Muscle layer of duodenum (tissue), 2 donors: ENCODE measurements around the gene MAGEL2.
A peak's percentile ranks its signal among the peaks of the same experiment; 100 is the strongest.

ENCODE experiments used
- H3K27ac ChIP-seq: one replicate; pipeline ENCODE4 v1.7.0; 2013; ENCODE audit warnings: mild to moderate bottlenecking, low read length
- H3K27me3 ChIP-seq: one replicate; pipeline ENCODE4 v1.7.0; 2013; ENCODE audit warnings: low read depth, mild to moderate bottlenecking, control low read depth, low read length
- H3K36me3 ChIP-seq, 2 donors: one replicate each; pipeline ENCODE4 v1.7.0; 2013; ENCODE audit warnings: low read length in 2 of 2, control low read depth in 1 of 2, mild to moderate bottlenecking in 1 of 2; ENCODE audit not compliant: insufficient read depth in 2 of 2, control insufficient read depth in 1 of 2
- H3K4me1 ChIP-seq, 2 donors: one replicate each; pipeline ENCODE4 v1.7.0; 2013; ENCODE audit warnings: low read length in 2 of 2, mild to moderate bottlenecking in 2 of 2, control low read depth in 1 of 2, moderate library complexity in 1 of 2; ENCODE audit not compliant: insufficient read depth in 2 of 2, control insufficient read depth in 1 of 2
- H3K4me3 ChIP-seq, 2 donors: one replicate each; pipeline ENCODE4 v1.7.0; 2013; ENCODE audit warnings: low read length in 2 of 2, low read depth in 1 of 2, mild to moderate bottlenecking in 1 of 2
- H3K9me3 ChIP-seq, 2 donors: one replicate each; pipeline ENCODE4 v1.7.0; 2013; ENCODE audit warnings: low read length in 2 of 2, control low read depth in 1 of 2, mild to moderate bottlenecking in 1 of 2; ENCODE audit not compliant: control insufficient read depth in 1 of 2
- donor health status: healthy.

MAGEL2 gene

DNA sequence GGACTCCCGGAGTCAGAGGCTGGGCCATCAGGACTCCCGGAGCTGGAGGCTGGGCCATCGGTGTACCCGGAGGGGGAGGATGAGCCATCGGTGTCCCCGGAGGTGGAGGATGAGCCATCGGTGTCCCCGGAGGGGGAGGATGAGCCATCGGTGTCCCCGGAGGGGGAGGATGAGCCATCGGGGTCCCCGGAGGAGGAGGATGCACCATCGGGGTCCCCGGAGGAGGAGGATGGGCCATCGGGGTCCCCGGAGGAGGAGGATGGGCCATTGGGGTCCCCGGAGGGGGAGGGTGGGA, 719 bp downstream of the MAGEL2 start:
- H3K4me3 ChIP-seq: peak overlapping the region in 1 of 2 donors; percentile 56
- no peaks in the 10 kb centered on the region for H3K36me3 ChIP-seq
- no peaks in the 10 kb centered on the region for H3K9me3 ChIP-seq
- peaks cover 7% of the 10 kb centered on the region for H3K27me3 ChIP-seq
- H3K4me1 ChIP-seq: no peaks in the 10 kb centered on the region
- H3K27ac ChIP-seq: no peak overlapping the region

- no peaks in the 10 kb centered on the region for H3K9me3 ChIP-seq
- no peaks in the 10 kb centered on the region for H3K4me1 ChIP-seq
- H3K4me3 ChIP-seq: no peak overlapping the region
- no peak overlapping the region for H3K27ac ChIP-seq
- no peaks in the 10 kb centered on the region for H3K36me3 ChIP-seq
- peaks cover 7% of the 10 kb centered on the region for H3K27me3 ChIP-seq
These were observed 1.3 kb downstream of the MAGEL2 start for GRCh38 chr15:23646165-23647000.

DNA sequence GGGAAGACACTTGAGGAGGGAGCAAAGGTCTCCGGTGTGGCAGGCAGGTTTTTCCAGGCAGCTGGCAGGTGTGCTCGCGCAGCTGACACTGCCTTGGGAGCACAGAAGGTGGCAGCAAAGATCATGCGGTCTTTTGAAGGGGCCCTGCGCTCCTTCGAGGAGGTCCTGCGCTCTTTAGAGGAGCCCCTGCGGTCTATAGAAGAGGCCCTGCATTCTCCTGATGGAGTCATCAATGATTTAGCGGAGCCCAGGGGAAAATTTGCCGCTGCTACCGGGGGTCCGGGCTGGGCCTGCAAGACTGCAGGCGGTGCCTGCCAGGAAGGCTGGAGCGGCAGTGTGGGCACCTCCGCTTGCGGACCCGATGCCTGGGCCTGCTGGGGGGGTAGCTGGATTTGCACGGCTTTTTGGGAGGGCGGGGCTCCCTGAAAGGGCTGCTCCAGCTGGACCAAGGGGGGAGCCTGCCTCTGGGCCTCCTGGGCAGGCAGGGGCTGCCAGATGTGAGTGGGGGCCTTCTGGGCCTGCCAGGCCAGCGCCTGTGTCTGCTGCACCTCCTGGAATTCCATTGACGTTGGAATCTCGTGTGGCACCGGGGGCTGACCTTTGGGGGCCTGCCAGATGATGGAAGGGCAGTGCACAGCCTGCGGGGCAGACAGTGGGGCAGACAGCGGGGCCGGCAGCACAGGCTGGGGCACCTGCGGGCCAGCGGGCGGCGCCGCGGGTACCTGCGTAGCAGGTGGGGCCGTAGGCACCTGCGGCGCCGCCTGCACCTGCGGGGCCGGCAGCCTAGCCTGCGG, 2.1 kb downstream of the MAGEL2 start:
- Histone ChIP-seq H3K4me1 (no peaks in the 10 kb centered on the region), H3K9me3 (no peaks in the 10 kb centered on the region), H3K27ac (no peak overlapping the region), H3K27me3 (peaks cover 7% of the 10 kb centered on the region), H3K4me3 (no peak overlapping the region), H3K36me3 (no peaks in the 10 kb centered on the region)

DNA sequence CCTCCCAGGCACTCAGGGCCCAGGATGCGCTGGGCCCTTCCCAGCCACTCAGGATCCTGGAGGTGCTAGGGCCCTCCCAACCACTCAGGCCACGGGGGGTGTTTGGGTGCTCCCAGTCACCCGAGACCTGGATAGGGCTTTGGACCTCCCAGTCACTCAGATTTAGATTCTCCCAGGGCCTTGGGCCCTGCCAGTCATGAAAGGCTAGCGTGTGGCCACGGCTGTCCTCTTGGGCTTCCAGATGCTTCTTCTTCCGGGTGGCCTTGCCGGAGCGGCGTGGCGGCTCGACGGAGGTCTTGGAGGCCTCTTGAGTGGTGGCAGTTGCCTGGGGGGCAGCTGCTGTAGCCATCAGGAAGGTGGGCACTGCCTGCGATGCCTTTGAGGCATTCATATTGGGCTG, 2.8 kb downstream of the MAGEL2 start:
- Histone ChIP-seq H3K4me1 (no peaks in the 10 kb centered on the region), H3K4me3 (no peak overlapping the region), H3K27me3 (peaks cover 7% of the 10 kb centered on the region), H3K9me3 (no peaks in the 10 kb centered on the region), H3K36me3 (no peaks in the 10 kb centered on the region), H3K27ac (no peak overlapping the region)

- Histone ChIP-seq H3K9me3 (no peaks in the 10 kb centered on the region), H3K4me1 (no peaks in the 10 kb centered on the region)
These were observed 5.1 kb downstream of the MAGEL2 start for GRCh38 chr15:23642413-23643044.

DNA sequence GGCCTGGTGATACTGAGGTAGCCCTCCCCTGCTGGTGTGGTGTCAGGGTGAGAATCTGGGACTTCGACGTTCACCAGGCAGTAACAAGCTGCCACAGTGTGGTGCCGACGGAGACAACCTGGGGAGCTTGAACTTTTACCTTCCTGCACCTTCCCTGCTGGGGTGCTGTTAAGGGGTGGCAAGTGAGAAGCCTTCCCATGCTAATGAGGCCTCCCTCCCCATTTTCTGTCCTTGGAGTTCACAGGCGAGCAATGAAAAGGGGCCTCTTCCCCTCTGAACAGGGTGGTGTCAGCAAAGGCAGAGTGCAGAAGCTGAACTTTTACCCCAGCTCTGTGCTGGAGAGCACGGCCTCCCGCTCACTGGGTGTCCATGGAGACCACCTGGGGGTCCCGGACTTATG, 13.5 kb downstream of the MAGEL2 start:
- H3K36me3 ChIP-seq: no peaks in the 10 kb centered on the region
- no peaks in the 10 kb centered on the region for H3K27me3 ChIP-seq
- no peaks in the 10 kb centered on the region for H3K9me3 ChIP-seq
- no peak overlapping the region for H3K27ac ChIP-seq
- no peak overlapping the region for H3K4me3 ChIP-seq
- H3K4me1 ChIP-seq: no peaks in the 10 kb centered on the region

More at GRCh38 chr15:23642413-23643044, 5.1 kb downstream of the MAGEL2 start:
- no peaks in the 10 kb centered on the region for H3K36me3 ChIP-seq
- H3K4me3 ChIP-seq: no peak overlapping the region
- no peak overlapping the region for H3K27ac ChIP-seq
- H3K27me3 ChIP-seq: no peaks in the 10 kb centered on the region

GRCh38 chr15:23629234-23629805, 18.3 kb downstream of the MAGEL2 start:
- Histone ChIP-seq H3K4me3 (no peak overlapping the region), H3K27ac (no peak overlapping the region), H3K27me3 (no peaks in the 10 kb centered on the region), H3K4me1 (no peaks in the 10 kb centered on the region), H3K9me3 (no peaks in the 10 kb centered on the region), H3K36me3 (no peaks in the 10 kb centered on the region)

DNA sequence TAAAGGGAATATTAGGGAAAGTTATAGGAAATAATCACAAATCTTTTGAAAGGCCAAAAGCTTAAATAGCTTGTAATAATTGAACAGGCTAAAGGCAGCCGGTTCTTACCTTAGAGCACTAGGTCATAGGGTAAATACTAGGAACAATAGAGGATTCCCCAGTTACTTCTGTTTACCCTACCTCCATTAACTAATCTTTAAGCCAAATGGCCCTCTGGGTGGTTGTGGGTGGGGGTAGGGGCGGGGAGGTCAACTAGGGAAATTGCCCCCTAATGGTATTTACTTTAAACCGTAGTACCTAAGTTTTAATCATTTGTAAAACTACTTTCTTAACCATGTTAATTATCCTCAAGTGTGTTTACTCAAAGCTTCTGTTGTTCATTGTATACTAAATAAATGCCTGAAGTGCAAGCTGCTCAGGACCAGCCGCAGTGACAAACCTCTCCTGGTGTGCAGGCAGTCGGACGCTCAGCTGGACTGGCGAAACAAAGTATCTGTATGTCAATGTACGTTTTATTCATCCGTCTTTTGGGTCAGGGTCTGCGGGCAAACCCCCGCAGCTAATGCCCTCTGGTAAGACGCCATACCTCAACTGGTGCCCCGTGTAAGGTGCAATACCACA, 18.9 kb downstream of the MAGEL2 start:
- H3K27me3 ChIP-seq: no peaks in the 10 kb centered on the region
- H3K4me3 ChIP-seq: no peak overlapping the region
- no peaks in the 10 kb centered on the region for H3K9me3 ChIP-seq
- H3K4me1 ChIP-seq: no peaks in the 10 kb centered on the region
- no peak overlapping the region for H3K27ac ChIP-seq
- no peaks in the 10 kb centered on the region for H3K36me3 ChIP-seq

DNA sequence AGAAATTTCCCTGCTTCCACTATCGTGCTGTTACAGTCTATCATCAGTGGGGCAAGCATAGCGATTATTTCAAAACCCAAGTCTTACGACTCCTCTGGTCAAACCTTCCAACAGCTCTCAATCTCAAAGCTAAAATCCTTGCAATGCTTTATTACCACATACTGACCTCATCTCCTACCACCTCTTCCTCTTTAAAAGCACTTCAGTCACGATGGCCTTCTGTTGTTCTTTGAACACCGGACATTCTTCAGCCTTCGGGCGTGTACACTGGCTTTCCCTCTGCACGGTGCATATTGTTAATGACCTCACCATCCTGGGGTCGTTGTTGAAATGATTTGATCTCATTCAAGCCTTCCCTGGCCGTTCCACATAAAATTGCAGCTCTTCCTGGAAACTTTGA, 31.1 kb downstream of the MAGEL2 start:
- Histone ChIP-seq H3K36me3 (no peaks in the 10 kb centered on the region), H3K9me3 (no peaks in the 10 kb centered on the region), H3K4me1 (no peaks in the 10 kb centered on the region), H3K27me3 (no peaks in the 10 kb centered on the region), H3K4me3 (no peak overlapping the region), H3K27ac (no peak overlapping the region)

GRCh38 chr15:23606226-23606625, 41.4 kb downstream of the MAGEL2 start:
- no peak overlapping the region for H3K4me3 ChIP-seq
- no peaks in the 10 kb centered on the region for H3K36me3 ChIP-seq
- no peak overlapping the region for H3K27ac ChIP-seq
- H3K4me1 ChIP-seq: no peaks in the 10 kb centered on the region
- no peaks in the 10 kb centered on the region for H3K27me3 ChIP-seq
- H3K9me3 ChIP-seq: no peaks in the 10 kb centered on the region

- no peaks in the 10 kb centered on the region for H3K27me3 ChIP-seq
- H3K4me3 ChIP-seq: no peak overlapping the region
- H3K36me3 ChIP-seq: no peaks in the 10 kb centered on the region
- H3K4me1 ChIP-seq: no peaks in the 10 kb centered on the region
- H3K9me3 ChIP-seq: no peaks in the 10 kb centered on the region
- no peak overlapping the region for H3K27ac ChIP-seq
These were observed 45.5 kb downstream of the MAGEL2 start for GRCh38 chr15:23602124-23602523.
